AG09319 (cell line): Measurements from ENCODE around the gene SLIT2.

ENCODE experiments used
- DNase-seq: peaks from one replicate; pipeline ENCODE4 v3.0.0-alpha.2; 2010; ENCODE audit warnings: low read depth; ENCODE audit errors: extremely low read depth
- CTCF ChIP-seq: IDR thresholded peaks from 2 replicates; pipeline ENCODE4 v1.5.1; 2011; ENCODE audit warnings: low read depth, mild to moderate bottlenecking, inconsistent platforms, low read length, moderate library complexity

Gene SLIT2

GRCh38 chr4:20297783-20298182, 46.1 kb downstream of the SLIT2 start:
- TF ChIP-seq CTCF, result no peak
- no peak for DNase-seq

GRCh38 chr4:20298455-20298854, 46.8 kb downstream of the SLIT2 start:
- DNase-seq, result no peak
- no peak for TF ChIP-seq CTCF

DNA sequence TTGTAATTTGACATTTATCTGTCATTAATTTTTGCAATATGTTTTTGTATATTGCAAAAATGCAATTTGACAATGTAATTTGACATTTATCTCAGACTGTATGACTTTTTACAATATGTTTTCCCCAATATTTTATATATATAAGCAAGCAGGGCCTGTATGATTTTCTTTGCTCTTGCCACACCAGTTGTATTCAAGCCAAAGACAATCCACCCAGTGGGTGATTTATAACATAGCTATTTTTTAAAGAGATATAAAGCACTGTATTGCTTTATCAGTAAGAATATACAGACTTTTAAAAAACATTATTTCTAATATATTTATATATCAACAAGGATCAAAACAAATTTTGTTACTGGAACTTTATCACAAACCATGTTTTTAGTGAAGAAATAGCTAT, 47.3 kb downstream of the SLIT2 start:
- no peak for TF ChIP-seq CTCF
- no peak for DNase-seq

DNA sequence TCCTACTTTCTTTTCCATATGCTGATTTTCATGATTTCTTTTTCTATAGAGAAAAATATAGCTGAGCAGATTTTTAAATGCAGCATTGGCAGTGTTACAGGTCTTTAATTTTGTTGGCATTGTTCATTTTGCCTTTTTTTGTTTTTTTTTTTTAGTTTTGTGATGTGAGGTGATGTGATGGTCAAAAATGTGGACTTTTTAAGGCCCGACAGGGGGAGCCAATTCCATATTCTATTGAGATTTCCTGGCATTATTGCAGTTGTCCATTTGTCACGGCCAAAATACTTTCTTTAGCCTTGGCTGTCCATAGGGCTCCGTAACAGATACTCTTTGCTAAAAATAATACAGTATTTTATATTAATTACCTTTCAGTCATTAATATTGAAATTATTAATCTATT, 47.8 kb downstream of the SLIT2 start:
- TF ChIP-seq CTCF, result peak; percentile 39
- DNase-seq, result no peak

GRCh38 chr4:20301161-20301560, 49.5 kb downstream of the SLIT2 start:
- no peak for DNase-seq
- no peak for TF ChIP-seq CTCF
